HCT116 (cell line): ENCODE measurements around the gene EFNB1.

Source experiments
- EZH2 ChIP-seq: fragments of 200-600 bp; sonication (generic); IDR thresholded peaks from 2 replicates; pipeline ENCODE4 v1.6.1; 2017; ENCODE audit warnings: antibody characterized with exemption, mixed run types
- EZH2phosphoT487 ChIP-seq: fragments of 200-600 bp; IDR thresholded peaks from 2 replicates; pipeline ENCODE4 v1.6.1; 2018; ENCODE audit warnings: antibody characterized with exemption, borderline replicate concordance
- JUND ChIP-seq: IDR thresholded peaks from 2 replicates; pipeline ENCODE4 v1.6.1; 2012
- POLR2A ChIP-seq: IDR thresholded peaks from 2 replicates; pipeline ENCODE4 v1.7.0; 2011; ENCODE audit warnings: borderline replicate concordance; ENCODE audit not compliant: insufficient read depth, insufficient read length; ENCODE audit errors: extremely low read depth
- POLR2AphosphoS5 ChIP-seq: IDR thresholded peaks from 2 replicates; pipeline ENCODE4 v1.6.1; 2011; ENCODE audit warnings: mild to moderate bottlenecking, low read depth, low read length, moderate library complexity
- RAD21 ChIP-seq: IDR thresholded peaks from 2 replicates; pipeline ENCODE4 v1.6.1; 2012; ENCODE audit warnings: low read depth, mild to moderate bottlenecking
- TCF7L2 ChIP-seq: IDR thresholded peaks from 2 replicates; pipeline ENCODE4 v1.7.0; 2011; ENCODE audit warnings: borderline replicate concordance, inconsistent platforms; ENCODE audit not compliant: insufficient read depth, insufficient read length; ENCODE audit errors: extremely low read depth
- TF ChIP-seq, protein P1 (sequence below), 3 experiments: fragments of 200-600 bp in 1 of 3; sonication (generic) in 1 of 3; IDR thresholded peaks in 2 of 3; conservative IDR thresholded peaks in 1 of 3; 2 replicates each; pipeline ENCODE4 v1.5.1; 2012 to 2017; ENCODE audit warnings: low read depth in 2 of 3, low read length in 2 of 3, antibody characterized with exemption in 1 of 3, borderline replicate concordance in 1 of 3, control low read depth in 1 of 3, mild to moderate bottlenecking in 1 of 3, mixed read lengths in 1 of 3, mixed run types in 1 of 3, moderate library complexity in 1 of 3; ENCODE audit not compliant: insufficient read depth in 1 of 3
- TF ChIP-seq, protein P2 (sequence below): IDR thresholded peaks from 2 replicates; pipeline ENCODE4 v1.6.1; 2012; ENCODE audit warnings: low read depth
- TF ChIP-seq, protein P3 (sequence below): IDR thresholded peaks from 2 replicates; pipeline ENCODE4 v1.6.1; 2012

DNA sequence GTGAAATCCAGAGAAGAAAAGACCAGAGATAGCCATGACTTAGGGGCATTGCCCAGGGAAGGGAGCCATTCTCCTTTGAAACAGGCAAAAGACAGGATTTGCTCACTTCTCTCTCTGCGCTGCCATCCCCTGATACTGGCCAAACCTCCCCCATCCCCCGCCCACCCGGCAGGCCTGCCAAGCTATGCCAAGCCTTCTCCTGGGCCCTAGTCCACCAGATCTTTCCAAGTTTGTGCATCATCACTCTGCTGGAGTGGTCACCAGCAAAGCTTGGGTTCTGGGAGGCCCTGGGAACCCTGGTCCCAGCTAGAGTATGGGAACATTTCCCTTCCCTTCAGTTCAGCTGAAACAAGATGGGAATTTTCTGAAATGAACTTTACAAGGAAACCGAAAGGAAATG lies 18.4 kb downstream of the EFNB1 start:
- TF ChIP-seq, protein P1, sequence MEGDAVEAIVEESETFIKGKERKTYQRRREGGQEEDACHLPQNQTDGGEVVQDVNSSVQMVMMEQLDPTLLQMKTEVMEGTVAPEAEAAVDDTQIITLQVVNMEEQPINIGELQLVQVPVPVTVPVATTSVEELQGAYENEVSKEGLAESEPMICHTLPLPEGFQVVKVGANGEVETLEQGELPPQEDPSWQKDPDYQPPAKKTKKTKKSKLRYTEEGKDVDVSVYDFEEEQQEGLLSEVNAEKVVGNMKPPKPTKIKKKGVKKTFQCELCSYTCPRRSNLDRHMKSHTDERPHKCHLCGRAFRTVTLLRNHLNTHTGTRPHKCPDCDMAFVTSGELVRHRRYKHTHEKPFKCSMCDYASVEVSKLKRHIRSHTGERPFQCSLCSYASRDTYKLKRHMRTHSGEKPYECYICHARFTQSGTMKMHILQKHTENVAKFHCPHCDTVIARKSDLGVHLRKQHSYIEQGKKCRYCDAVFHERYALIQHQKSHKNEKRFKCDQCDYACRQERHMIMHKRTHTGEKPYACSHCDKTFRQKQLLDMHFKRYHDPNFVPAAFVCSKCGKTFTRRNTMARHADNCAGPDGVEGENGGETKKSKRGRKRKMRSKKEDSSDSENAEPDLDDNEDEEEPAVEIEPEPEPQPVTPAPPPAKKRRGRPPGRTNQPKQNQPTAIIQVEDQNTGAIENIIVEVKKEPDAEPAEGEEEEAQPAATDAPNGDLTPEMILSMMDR (IDR thresholded peaks at IDR 0.05 in 2 of 3, conservative IDR thresholded peaks at IDR 0.05 in 1 of 3; ENCODE audit: borderline replicate concordance in 1 of 3, insufficient read depth in 1 of 3, low read depth in 2 of 3, low read length in 2 of 3): no peak
- no peak for TF ChIP-seq TCF7L2
- TF ChIP-seq, protein P2, sequence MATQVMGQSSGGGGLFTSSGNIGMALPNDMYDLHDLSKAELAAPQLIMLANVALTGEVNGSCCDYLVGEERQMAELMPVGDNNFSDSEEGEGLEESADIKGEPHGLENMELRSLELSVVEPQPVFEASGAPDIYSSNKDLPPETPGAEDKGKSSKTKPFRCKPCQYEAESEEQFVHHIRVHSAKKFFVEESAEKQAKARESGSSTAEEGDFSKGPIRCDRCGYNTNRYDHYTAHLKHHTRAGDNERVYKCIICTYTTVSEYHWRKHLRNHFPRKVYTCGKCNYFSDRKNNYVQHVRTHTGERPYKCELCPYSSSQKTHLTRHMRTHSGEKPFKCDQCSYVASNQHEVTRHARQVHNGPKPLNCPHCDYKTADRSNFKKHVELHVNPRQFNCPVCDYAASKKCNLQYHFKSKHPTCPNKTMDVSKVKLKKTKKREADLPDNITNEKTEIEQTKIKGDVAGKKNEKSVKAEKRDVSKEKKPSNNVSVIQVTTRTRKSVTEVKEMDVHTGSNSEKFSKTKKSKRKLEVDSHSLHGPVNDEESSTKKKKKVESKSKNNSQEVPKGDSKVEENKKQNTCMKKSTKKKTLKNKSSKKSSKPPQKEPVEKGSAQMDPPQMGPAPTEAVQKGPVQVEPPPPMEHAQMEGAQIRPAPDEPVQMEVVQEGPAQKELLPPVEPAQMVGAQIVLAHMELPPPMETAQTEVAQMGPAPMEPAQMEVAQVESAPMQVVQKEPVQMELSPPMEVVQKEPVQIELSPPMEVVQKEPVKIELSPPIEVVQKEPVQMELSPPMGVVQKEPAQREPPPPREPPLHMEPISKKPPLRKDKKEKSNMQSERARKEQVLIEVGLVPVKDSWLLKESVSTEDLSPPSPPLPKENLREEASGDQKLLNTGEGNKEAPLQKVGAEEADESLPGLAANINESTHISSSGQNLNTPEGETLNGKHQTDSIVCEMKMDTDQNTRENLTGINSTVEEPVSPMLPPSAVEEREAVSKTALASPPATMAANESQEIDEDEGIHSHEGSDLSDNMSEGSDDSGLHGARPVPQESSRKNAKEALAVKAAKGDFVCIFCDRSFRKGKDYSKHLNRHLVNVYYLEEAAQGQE: no peak
- TF ChIP-seq EZH2: no peak
- no peak for TF ChIP-seq RAD21
- TF ChIP-seq POLR2A: no peak
- TF ChIP-seq, protein P3, sequence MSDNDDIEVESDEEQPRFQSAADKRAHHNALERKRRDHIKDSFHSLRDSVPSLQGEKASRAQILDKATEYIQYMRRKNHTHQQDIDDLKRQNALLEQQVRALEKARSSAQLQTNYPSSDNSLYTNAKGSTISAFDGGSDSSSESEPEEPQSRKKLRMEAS: no peak
- no peak for TF ChIP-seq JUND
- no peak for TF ChIP-seq EZH2phosphoT487
- no peak for TF ChIP-seq POLR2AphosphoS5
